H1 (cell line): ENCODE data around the gene APOA1. TPM values are rescaled to one million over a fixed set of nuclear protein-coding genes. Genes with fewer than 3 reads are reported as not detected.
A peak's percentile ranks its signal among the peaks of the same experiment; 100 is the strongest.

Experiments used
- CTCF ChIA-PET: fragments of 300-600 bp; sonication (Branson Sonifier 250); formaldehyde crosslinking; loops from one replicate; lab custom pipeline; 2021; ENCODE audit not compliant: partially characterized antibody; lab: Charles Lee
- POLR2A ChIA-PET: fragments of 300-600 bp; sonication (Branson Sonifier 250); formaldehyde crosslinking; loops from one replicate; lab custom pipeline; 2021; ENCODE audit warnings: inconsistent platforms; ENCODE audit not compliant: partially characterized antibody; lab: Charles Lee
- DNase-seq, 2 experiments: peaks; one replicate each; pipeline versions ENCODE4 v3.0.0 to v3.0.0-alpha.2; 2010 to 2022; ENCODE audit warnings: low spot score in 2 of 2, low read depth in 1 of 2, mixed read lengths in 1 of 2
- FAIRE-seq: peaks from 2 replicates; lab custom pipeline; 2011; peaks lifted over from hg19 to GRCh38; lab: Jason Lieb, UNC
- H2AFZ ChIP-seq: 2 replicates; pipeline ENCODE4 v1.8.1; 2012; ENCODE audit warnings: low read length, inconsistent platforms
- H2AK5ac ChIP-seq: 2 replicates; pipeline ENCODE4 v1.6.1; 2013; ENCODE audit warnings: low read depth, low read length
- H2BK120ac ChIP-seq: replicated peaks from 2 replicates; pipeline ENCODE3; 2013; ENCODE audit warnings: low read depth, low read length, inconsistent platforms
- H2BK12ac ChIP-seq: 2 replicates; pipeline ENCODE4 v1.6.1; 2013; ENCODE audit warnings: low read depth, low read length
- H2BK15ac ChIP-seq: 2 replicates; pipeline ENCODE4 v1.6.1; 2013; ENCODE audit warnings: low read length
- H2BK20ac ChIP-seq: 2 replicates; pipeline ENCODE4 v1.6.1; 2013; ENCODE audit warnings: low read length
- H2BK5ac ChIP-seq: 2 replicates; pipeline ENCODE4 v1.6.1; 2013; ENCODE audit warnings: low read depth, low read length
- H3K14ac ChIP-seq: 2 replicates; pipeline ENCODE4 v1.6.1; 2013; ENCODE audit warnings: inconsistent platforms; ENCODE audit not compliant: insufficient read length
- H3K18ac ChIP-seq: 2 replicates; pipeline ENCODE4 v1.6.1; 2013; ENCODE audit warnings: low read length; ENCODE audit errors: extremely low read depth
- H3K23ac ChIP-seq: 2 replicates; pipeline ENCODE4 v1.6.1; 2013; ENCODE audit warnings: inconsistent platforms; ENCODE audit not compliant: insufficient read length
- H3K23me2 ChIP-seq: 2 replicates; pipeline ENCODE4 v1.6.1; 2013; ENCODE audit warnings: low read depth, low read length
- H3K27ac ChIP-seq: 2 replicates; pipeline ENCODE4 v1.6.1; 2011; ENCODE audit warnings: low read depth, low read length, inconsistent platforms
- H3K27me3 ChIP-seq, 4 experiments: replicated peaks in 1 of 4; 1 replicate in 1 of 4; 2 replicates in 3 of 4; pipeline versions ENCODE4 v1.6.1 to v1.8.1; 2011 to 2013; ENCODE audit warnings: low read length in 3 of 4, mild to moderate bottlenecking in 3 of 4, inconsistent platforms in 2 of 4, mixed read lengths in 2 of 4, moderate library complexity in 1 of 4; ENCODE audit not compliant: control insufficient read depth in 3 of 4, insufficient read depth in 3 of 4; ENCODE audit errors: extremely low read depth in 1 of 4
- H3K36me3 ChIP-seq, 4 experiments: 2 replicates each; pipeline versions ENCODE4 v1.6.1 to v1.8.1; 2011 to 2013; ENCODE audit warnings: mild to moderate bottlenecking in 4 of 4, low read length in 3 of 4, moderate library complexity in 2 of 4, control low read depth in 1 of 4, inconsistent platforms in 1 of 4; ENCODE audit not compliant: insufficient read depth in 4 of 4, control insufficient read depth in 2 of 4
- H3K4ac ChIP-seq: replicated peaks from 2 replicates; pipeline ENCODE3; 2013; ENCODE audit warnings: low read length, low read depth, mixed read lengths, inconsistent platforms; ENCODE audit not compliant: insufficient read length
- H3K4me1 ChIP-seq, 4 experiments: replicated peaks in 1 of 4; 1 replicate in 1 of 4; 2 replicates in 3 of 4; pipeline versions ENCODE4 v1.6.1 to v1.8.1; 2011 to 2013; ENCODE audit warnings: low read length in 3 of 4, inconsistent platforms in 2 of 4, mixed read lengths in 1 of 4; ENCODE audit not compliant: insufficient read depth in 4 of 4, control insufficient read depth in 3 of 4
- H3K4me2 ChIP-seq, 2 experiments: 2 replicates each; pipeline versions ENCODE4 v1.6.1 to v1.8.1; 2011 to 2013; ENCODE audit warnings: low read depth in 2 of 2, low read length in 2 of 2, control low read depth in 1 of 2, inconsistent platforms in 1 of 2, mild to moderate bottlenecking in 1 of 2; ENCODE audit not compliant: insufficient read depth in 1 of 2
- H3K4me3 ChIP-seq, 4 experiments: fragments of 200-600, 300-600 bp in 1 of 4; sonication (generic), shearing (Covaris generic), sonication (Bioruptor Twin) in 1 of 4; 2 replicates each; pipeline versions ENCODE4 v1.5.1 to v1.8.1; 2011 to 2016; ENCODE audit warnings: low read length in 4 of 4, low read depth in 3 of 4, control low read depth in 2 of 4, inconsistent platforms in 2 of 4, mild to moderate bottlenecking in 2 of 4, mixed read lengths in 1 of 4, moderate library complexity in 1 of 4; ENCODE audit not compliant: insufficient read depth in 2 of 4; ENCODE audit errors: extremely low read depth in 1 of 4
- H3K56ac ChIP-seq: replicated peaks from 2 replicates; pipeline ENCODE3; 2013; ENCODE audit warnings: low read depth, mild to moderate bottlenecking, mixed read lengths, low read length, inconsistent platforms; ENCODE audit not compliant: insufficient read length
- H3K79me1 ChIP-seq: 2 replicates; pipeline ENCODE4 v1.6.1; 2013; ENCODE audit warnings: low read depth, low read length, control low read depth
- H3K79me2 ChIP-seq, 2 experiments: 2 replicates each; pipeline versions ENCODE4 v1.6.1 to v1.8.1; 2012 to 2013; ENCODE audit warnings: low read length in 2 of 2, mild to moderate bottlenecking in 2 of 2, inconsistent platforms in 1 of 2; ENCODE audit not compliant: insufficient read depth in 2 of 2, control insufficient read depth in 1 of 2
- H3K9ac ChIP-seq, 4 experiments: replicated peaks in 1 of 4; 1 replicate in 1 of 4; 2 replicates in 3 of 4; pipeline versions ENCODE4 v1.6.1 to v1.8.1; 2011 to 2013; ENCODE audit warnings: low read depth in 3 of 4, low read length in 3 of 4, control low read depth in 2 of 4, mild to moderate bottlenecking in 2 of 4, moderate library complexity in 2 of 4, inconsistent platforms in 1 of 4; ENCODE audit errors: extremely low read depth in 1 of 4
- H3K9me3 ChIP-seq, 2 experiments: 2 replicates each; pipeline versions ENCODE4 v1.6.1 to v1.8.1; 2012 to 2013; ENCODE audit warnings: mild to moderate bottlenecking in 2 of 2, moderate library complexity in 2 of 2, control low read depth in 1 of 2, inconsistent platforms in 1 of 2, low read depth in 1 of 2, low read length in 1 of 2, mixed read lengths in 1 of 2; ENCODE audit not compliant: insufficient read depth in 2 of 2
- H4K20me1 ChIP-seq, 2 experiments: replicated peaks in 1 of 2; 2 replicates each; pipeline versions ENCODE3 to v1.8.1; 2011 to 2013; ENCODE audit warnings: inconsistent platforms in 2 of 2, low read length in 2 of 2, mild to moderate bottlenecking in 1 of 2; ENCODE audit not compliant: insufficient read depth in 2 of 2, control insufficient read depth in 1 of 2
- H4K5ac ChIP-seq: 2 replicates; pipeline ENCODE4 v1.6.1; 2013; ENCODE audit warnings: low read length, low read depth, mixed read lengths, inconsistent platforms; ENCODE audit not compliant: insufficient read length
- H4K8ac ChIP-seq: 2 replicates; pipeline ENCODE4 v1.8.0; 2013; ENCODE audit warnings: mild to moderate bottlenecking, moderate library complexity, low read length, inconsistent platforms; ENCODE audit not compliant: insufficient read depth; ENCODE audit errors: extremely low read depth
- H4K91ac ChIP-seq: replicated peaks from 2 replicates; pipeline ENCODE3; 2013; ENCODE audit warnings: low read length, mixed read lengths, inconsistent platforms; ENCODE audit not compliant: insufficient read length
- ASH2L ChIP-seq: fragments of 200-600, 300-600 bp; sonication (generic); IDR thresholded peaks from one replicate; pipeline ENCODE4 v1.7.1; 2017; ENCODE audit warnings: low read length
- BACH1 ChIP-seq: IDR thresholded peaks from 2 replicates; pipeline ENCODE4 v1.6.1; 2012; ENCODE audit warnings: low read length, improper control_type of control experiment
- CBX8 ChIP-seq: fragments of 300-800, 300-1000 bp; sonication (generic); IDR thresholded peaks from 2 replicates; pipeline ENCODE4 v1.7.1; 2016; ENCODE audit warnings: low read depth, low read length, borderline replicate concordance
- HDAC2 ChIP-seq, 2 experiments: fragments of 300-600 bp in 1 of 2; sonication (generic) in 1 of 2; IDR thresholded peaks; 2 replicates each; pipeline ENCODE4 v1.6.1; 2011 to 2012; ENCODE audit warnings: low read depth in 2 of 2, low read length in 2 of 2, mild to moderate bottlenecking in 2 of 2, moderate library complexity in 2 of 2, borderline replicate concordance in 1 of 2, inconsistent platforms in 1 of 2
- KDM1A ChIP-seq: fragments of 200-600, 300-600 bp; sonication (generic); IDR thresholded peaks from 2 replicates; pipeline ENCODE4 v1.7.1; 2016; ENCODE audit warnings: mild to moderate bottlenecking, low read length, borderline replicate concordance
- KDM4A ChIP-seq: IDR thresholded peaks from one replicate; pipeline ENCODE4 v1.7.1; 2012; ENCODE audit warnings: low read depth, mild to moderate bottlenecking, moderate library complexity, low read length, inconsistent platforms; ENCODE audit not compliant: severe bottlenecking
- KDM5A ChIP-seq: fragments of 200-600 bp; IDR thresholded peaks from 2 replicates; pipeline ENCODE4 v1.7.1; 2012; ENCODE audit warnings: mild to moderate bottlenecking, low read length, inconsistent platforms, mixed read lengths
- NRF1 ChIP-seq: IDR thresholded peaks from 2 replicates; pipeline ENCODE4 v1.6.1; 2011; ENCODE audit warnings: mild to moderate bottlenecking, low read depth, low read length, improper control_type of control experiment
- RXRA ChIP-seq: IDR thresholded peaks from 2 replicates; pipeline ENCODE4 v1.6.1; 2011; ENCODE audit warnings: low read depth, mild to moderate bottlenecking, low read length, moderate library complexity; ENCODE audit not compliant: insufficient read depth
- TBP ChIP-seq: IDR thresholded peaks from 2 replicates; pipeline ENCODE4 v1.6.1; 2011; ENCODE audit warnings: low read depth, low read length, improper control_type of control experiment
- TEAD4 ChIP-seq: IDR thresholded peaks from 2 replicates; pipeline ENCODE4 v1.6.1; 2012; ENCODE audit warnings: low read depth, low read length, inconsistent platforms, mixed read lengths
- ZNF274 ChIP-seq: IDR thresholded peaks from 2 replicates; pipeline ENCODE4 v1.7.0; 2012; ENCODE audit warnings: low read length, borderline replicate concordance; ENCODE audit errors: extremely low read depth
- WGBS, 2 experiments: shearing (Covaris generic) in 1 of 2; methylation state at CpG; one replicate each; pipeline versions ENCODE4 v1.1.6 to v1.1.7; 2013 to 2015; ENCODE audit warnings: low lambda C conversion rate in 2 of 2, mixed read lengths in 2 of 2, inconsistent platforms in 1 of 2, low coverage in 1 of 2, missing lambda C conversion rate in 1 of 2; ENCODE audit not compliant: insufficient replicate concordance in 2 of 2, insufficient coverage in 1 of 2, insufficient read length in 1 of 2; ENCODE audit errors: extremely low coverage in 1 of 2, missing lambda C conversion rate in 1 of 2; 5-methylcytosine and 5-hydroxymethylcytosine counted together
- polyA plus RNA-seq, 7 experiments: library from polyadenylated mRNA; depleted of rRNA in 3 of 7; stranded (reverse) in 5 of 7; unstranded in 2 of 7; fragments of >200 nt in 5 of 7; fragments of 200-250 nt in 2 of 7; gene quantifications; 1 replicate in 5 of 7; 2 replicates in 1 of 7; 4 replicates in 1 of 7; pipeline versions ENCODE4 v1.2.1 to v1.2.3, GENCODE V29; 2011 to 2013; ENCODE audit warnings: missing spikeins in 2 of 7, mixed read lengths in 2 of 7
- total RNA-seq: library from RNA; stranded (reverse); fragmentation: NEBNext Ultra II Directional; extraction: Animal tissue kit (Norgen Biotek cat#: 25700); gene quantifications from 2 replicates; pipeline ENCODE4 v1.2.1, GENCODE V29; 2021

APOA1 gene
- total and polyA plus RNA-seq, 2 of the 8 experiments (the other 6 are each of a cell fraction or from before 2014, with no cell fraction given), result 0.80 TPM; not detected in 1

DNA sequence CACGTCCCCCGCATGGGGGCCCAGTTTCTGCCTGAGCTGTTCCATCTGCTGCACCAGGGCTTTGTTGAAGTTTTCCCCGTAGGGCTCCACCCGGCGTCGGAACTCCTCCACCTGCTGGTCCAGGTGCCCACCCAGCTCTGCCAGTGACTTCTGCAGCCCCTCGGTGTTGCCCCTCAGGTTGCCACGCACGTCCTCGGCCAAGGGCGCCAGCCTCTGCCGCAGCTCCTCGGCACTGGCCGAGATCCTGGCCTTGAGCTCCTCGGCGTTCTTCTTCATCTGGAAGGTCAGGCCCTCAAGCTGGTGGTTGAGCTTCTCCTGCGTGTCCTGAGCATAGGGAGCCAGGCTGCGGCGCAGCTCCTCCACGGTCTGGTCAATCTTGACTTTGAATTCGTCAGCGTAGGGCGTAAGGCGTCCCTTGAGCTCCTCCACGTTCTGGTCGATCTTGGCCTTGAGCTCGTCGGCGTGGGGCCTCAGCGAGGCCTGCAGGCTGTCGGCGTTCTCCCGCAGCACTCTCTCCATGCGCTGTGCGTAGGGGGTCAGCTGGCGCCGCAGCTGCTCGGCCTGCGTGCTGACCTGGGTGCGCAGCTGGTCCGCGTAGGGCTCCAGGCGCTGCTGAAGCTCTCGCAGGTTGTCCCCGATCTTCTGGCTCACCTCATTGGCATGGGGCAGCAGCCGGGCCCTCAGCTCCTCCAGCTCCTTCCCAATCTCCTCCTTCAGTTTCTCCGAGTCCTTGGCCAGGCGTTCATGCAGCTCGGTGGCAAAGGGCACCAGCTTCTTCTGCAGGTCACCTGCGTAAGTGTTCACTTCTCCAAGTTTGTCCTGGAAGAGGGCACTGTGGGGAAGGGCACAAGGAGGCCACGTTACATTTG is 16.1 kb downstream of the APOA1 start:
- H2BK120ac ChIP-seq, result no peak overlapping the region
- no peaks in the 10 kb centered on the region for H3K79me1 ChIP-seq
- no peaks in the 10 kb centered on the region for H3K9me3 ChIP-seq
- no peak overlapping the region for H3K4me3 ChIP-seq
- H3K4me1 ChIP-seq, result no peaks in the 10 kb centered on the region
- H3K18ac ChIP-seq, result no peak overlapping the region
- H4K8ac ChIP-seq, result peak overlapping the region; percentile 4; the same call in 1 of the 2 replicates
- H3K23me2 ChIP-seq, result no peaks in the 10 kb centered on the region; the same call in 1 of the 2 replicates
- H2BK5ac ChIP-seq, result no peak overlapping the region
- H3K23ac ChIP-seq, result no peak overlapping the region
- no peak overlapping the region for H3K4ac ChIP-seq
- no peaks in the 10 kb centered on the region for H4K20me1 ChIP-seq
- no peak overlapping the region for H2AFZ ChIP-seq
- no peak overlapping the region for H3K9ac ChIP-seq
- H2AK5ac ChIP-seq, result no peak overlapping the region; the same call in 1 of the 2 replicates
- no peak overlapping the region for H2BK12ac ChIP-seq
- no peak for DNase-seq
- H3K36me3 ChIP-seq, result no peaks in the 10 kb centered on the region
- no peak for FAIRE-seq
- no peaks in the 10 kb centered on the region for H3K27me3 ChIP-seq
- no peak overlapping the region for H4K91ac ChIP-seq
- H4K5ac ChIP-seq, result no peak overlapping the region
- no peak overlapping the region for H2BK15ac ChIP-seq
- no peak overlapping the region for H3K27ac ChIP-seq
- CTCF ChIA-PET, result interaction anchor here (0.7 to 6.9 kb wide), 9 partner anchors 8 to 285 kb away, joined by 3 to 60 read pairs (median 5); partner anchors contain the start of genes APOA1, APOA5, APOC3 and ZPR1
- no peak overlapping the region for H3K4me2 ChIP-seq
- WGBS, 2 experiments, result 92% methylated on average over 50 of the region's 51 CpGs; no CpG with 5 or more reads in 1 of the 2 experiments
- H2BK20ac ChIP-seq, result no peak overlapping the region
- POLR2A ChIA-PET, result interaction anchor here (1.1 kb wide), 1 partner anchor 8 kb away, joined by 3 read pairs; the partner anchor contains the start of gene APOC3
- no peak overlapping the region for H3K56ac ChIP-seq
- no peaks in the 10 kb centered on the region for H3K79me2 ChIP-seq
- H3K14ac ChIP-seq, result no peak overlapping the region
- TF ChIP-seq NRF1 (no peak), CBX8 (no peak), HDAC2 (IDR thresholded peaks at IDR 0.05; ENCODE audit: borderline replicate concordance in 1 of 2, low read depth in 2 of 2, low read length in 2 of 2) (no peak), TEAD4 (no peak), RXRA (no peak), TBP (no peak), ZNF274 (no peak), BACH1 (no peak), KDM5A (no peak), KDM1A (no peak), KDM4A (no peak), ASH2L (no peak)
